Upper lobe of right lung (tissue), 1 donor: Measurements from ENCODE around the gene SLC66A2. TPM values are rescaled to one million over a fixed set of nuclear protein-coding genes. Genes with fewer than 3 reads are reported as not detected.

ENCODE experiments used
- ATAC-seq: fragments of 200-7000 bp; cut with Tn5 transposase; one replicate; pipeline ENCODE4 v1.9.1; 2020; ENCODE audit warnings: mild to moderate bottlenecking, moderate library complexity
- DNase-seq: peaks from one replicate; pipeline ENCODE4 v3.0.0-alpha.2; 2020
- H3K27ac ChIP-seq: fragments of 200-600 bp; one replicate; pipeline ENCODE4 v1.8.0; 2022
- H3K27me3 ChIP-seq: fragments of 200-600 bp; one replicate; pipeline ENCODE4 v1.8.0; 2022; ENCODE audit warnings: mild to moderate bottlenecking
- H3K36me3 ChIP-seq: fragments of 200-600 bp; one replicate; pipeline ENCODE4 v1.8.0; 2022
- H3K4me1 ChIP-seq: fragments of 200-600 bp; one replicate; pipeline ENCODE4 v1.8.0; 2022
- H3K4me3 ChIP-seq: fragments of 200-600 bp; one replicate; pipeline ENCODE4 v1.8.0; 2022; ENCODE audit warnings: mild to moderate bottlenecking
- H3K9me3 ChIP-seq: fragments of 200-600 bp; one replicate; pipeline ENCODE4 v1.8.0; 2022
- intact Hi-C: fragments of 100-400 bp; cut with DNase I; formaldehyde crosslinking; loops from one replicate; pipeline ENCODE4 v1.11.0; 2022
- total RNA-seq: library from RNA; stranded (reverse); fragmentation: NEBNext Ultra II Directional; extraction: Animal tissue kit (Norgen Biotek cat#: 25700); gene quantifications from one replicate; pipeline ENCODE4 v1.2.1, GENCODE V29; 2021
- TF ChIP-seq, protein P1 (sequence below): fragments of 200-600 bp; IDR thresholded peaks from one replicate; pipeline ENCODE4 v1.8.0; 2022; ENCODE audit warnings: antibody characterized with exemption
- donor health status: DM: no; HTN: yes; CAD: no; lungs with severe emphysema.

Gene SLC66A2
- total RNA-seq, 1 donor from 2014 or later = 59.5 TPM

DNA sequence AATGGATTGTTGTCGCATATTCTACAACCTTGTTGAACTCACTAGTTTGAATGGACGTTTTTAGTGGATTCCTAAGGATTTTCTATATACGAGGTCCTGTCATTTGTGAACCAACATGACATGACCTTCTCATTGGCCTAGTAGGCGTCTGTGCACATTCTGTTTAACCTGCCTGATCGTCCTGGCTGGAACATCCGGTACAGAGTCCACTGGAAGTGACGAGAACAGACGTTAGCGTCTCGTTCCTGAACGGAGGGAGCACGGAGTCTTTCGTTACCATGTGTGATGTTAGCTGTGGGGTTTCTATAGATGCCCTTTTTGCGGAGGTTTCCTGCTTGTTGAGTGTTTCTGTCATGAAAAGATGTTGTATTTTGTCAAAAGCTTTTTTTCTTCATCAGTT, 61.9 kb downstream of the SLC66A2 start:
- ATAC-seq (no peak), DNase-seq (peak; percentile 1)
- Histone ChIP-seq H3K4me1 (no peaks in the 10 kb centered on the region), H3K27ac (no peak overlapping the region), H3K9me3 (peaks cover 32% of the 10 kb centered on the region), H3K27me3 (no peaks in the 10 kb centered on the region), H3K36me3 (no peaks in the 10 kb centered on the region), H3K4me3 (no peak overlapping the region)
- TF ChIP-seq, protein P1, sequence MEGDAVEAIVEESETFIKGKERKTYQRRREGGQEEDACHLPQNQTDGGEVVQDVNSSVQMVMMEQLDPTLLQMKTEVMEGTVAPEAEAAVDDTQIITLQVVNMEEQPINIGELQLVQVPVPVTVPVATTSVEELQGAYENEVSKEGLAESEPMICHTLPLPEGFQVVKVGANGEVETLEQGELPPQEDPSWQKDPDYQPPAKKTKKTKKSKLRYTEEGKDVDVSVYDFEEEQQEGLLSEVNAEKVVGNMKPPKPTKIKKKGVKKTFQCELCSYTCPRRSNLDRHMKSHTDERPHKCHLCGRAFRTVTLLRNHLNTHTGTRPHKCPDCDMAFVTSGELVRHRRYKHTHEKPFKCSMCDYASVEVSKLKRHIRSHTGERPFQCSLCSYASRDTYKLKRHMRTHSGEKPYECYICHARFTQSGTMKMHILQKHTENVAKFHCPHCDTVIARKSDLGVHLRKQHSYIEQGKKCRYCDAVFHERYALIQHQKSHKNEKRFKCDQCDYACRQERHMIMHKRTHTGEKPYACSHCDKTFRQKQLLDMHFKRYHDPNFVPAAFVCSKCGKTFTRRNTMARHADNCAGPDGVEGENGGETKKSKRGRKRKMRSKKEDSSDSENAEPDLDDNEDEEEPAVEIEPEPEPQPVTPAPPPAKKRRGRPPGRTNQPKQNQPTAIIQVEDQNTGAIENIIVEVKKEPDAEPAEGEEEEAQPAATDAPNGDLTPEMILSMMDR = no peak
- intact Hi-C loops = no loop called here

DNA sequence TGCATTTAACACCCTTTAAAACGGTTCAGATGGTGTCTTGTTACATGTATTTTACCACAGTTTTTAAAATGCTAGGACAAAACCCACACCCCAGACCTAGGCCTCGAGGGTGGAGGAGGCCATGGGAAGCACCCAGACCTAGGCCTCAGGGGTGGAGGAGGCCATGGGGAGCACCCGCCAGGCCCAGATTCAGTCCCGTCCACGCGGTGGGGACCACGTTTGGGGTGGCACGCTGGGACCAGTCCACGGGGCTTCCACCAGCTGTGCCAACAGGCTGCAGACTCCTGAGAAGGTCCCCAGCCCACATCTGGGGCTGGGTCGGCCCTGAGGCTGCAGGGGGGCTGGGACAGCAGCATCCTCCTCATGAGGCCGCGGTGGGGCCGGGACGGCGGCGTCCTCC, 63.4 kb downstream of the SLC66A2 start:
- H3K4me1 ChIP-seq = no peaks in the 10 kb centered on the region
- H3K36me3 ChIP-seq = no peaks in the 10 kb centered on the region
- H3K27me3 ChIP-seq = no peaks in the 10 kb centered on the region
- TF ChIP-seq, protein P1 = no peak
- peak; percentile 30 for ATAC-seq
- peaks cover 32% of the 10 kb centered on the region for H3K9me3 ChIP-seq
- no peak overlapping the region for H3K4me3 ChIP-seq
- DNase-seq = peak; percentile 58
- intact Hi-C loops = no loop called here
- no peak overlapping the region for H3K27ac ChIP-seq

DNA sequence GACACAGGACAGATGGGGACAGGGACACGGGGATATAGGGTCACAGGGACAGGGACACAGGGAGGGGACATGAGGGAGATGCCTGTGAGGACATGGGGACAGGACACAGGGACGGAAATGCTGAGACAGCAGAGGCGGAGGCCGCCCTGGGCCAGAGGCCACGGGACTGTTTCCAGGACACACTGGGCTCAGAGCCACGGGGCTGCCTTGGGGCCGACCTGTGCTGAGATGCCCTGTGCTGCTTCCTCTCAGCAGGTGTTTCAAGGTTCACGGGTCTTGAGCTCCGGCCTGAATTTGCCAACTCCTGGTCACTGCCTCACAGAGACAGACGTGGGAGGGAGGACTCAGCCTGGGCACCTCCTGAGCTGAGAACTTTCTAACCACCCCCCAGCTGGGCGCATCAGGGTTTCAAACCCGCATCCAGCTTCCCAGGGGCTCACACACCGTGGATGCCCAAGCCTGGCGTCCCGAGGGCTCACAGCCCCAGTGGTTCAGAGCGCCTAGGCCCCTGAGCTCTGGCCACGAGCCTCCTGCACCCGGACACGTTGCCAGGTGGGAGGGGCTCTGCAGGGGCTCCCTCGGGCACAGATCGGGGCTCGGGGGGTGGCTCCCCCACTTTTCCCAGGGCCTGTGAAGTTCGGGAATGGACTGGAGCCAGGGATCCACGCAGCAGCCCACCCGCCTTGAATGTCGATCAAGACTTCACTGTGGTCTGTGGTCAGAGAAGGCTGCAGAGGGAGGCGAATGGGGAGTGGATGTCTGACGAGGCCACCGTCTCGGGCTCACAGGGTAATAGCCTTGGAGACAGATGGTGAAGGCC, 64.1 kb downstream of the SLC66A2 start:
- Histone ChIP-seq H3K27me3 (no peaks in the 10 kb centered on the region), H3K4me3 (no peak overlapping the region), H3K9me3 (peaks cover 31% of the 10 kb centered on the region), H3K36me3 (no peaks in the 10 kb centered on the region), H3K4me1 (no peaks in the 10 kb centered on the region), H3K27ac (no peak overlapping the region)
- ATAC-seq (peak; percentile 15), DNase-seq (peak; percentile 51)
- intact Hi-C loops = no loop called here
- TF ChIP-seq, protein P1 = no peak

DNA sequence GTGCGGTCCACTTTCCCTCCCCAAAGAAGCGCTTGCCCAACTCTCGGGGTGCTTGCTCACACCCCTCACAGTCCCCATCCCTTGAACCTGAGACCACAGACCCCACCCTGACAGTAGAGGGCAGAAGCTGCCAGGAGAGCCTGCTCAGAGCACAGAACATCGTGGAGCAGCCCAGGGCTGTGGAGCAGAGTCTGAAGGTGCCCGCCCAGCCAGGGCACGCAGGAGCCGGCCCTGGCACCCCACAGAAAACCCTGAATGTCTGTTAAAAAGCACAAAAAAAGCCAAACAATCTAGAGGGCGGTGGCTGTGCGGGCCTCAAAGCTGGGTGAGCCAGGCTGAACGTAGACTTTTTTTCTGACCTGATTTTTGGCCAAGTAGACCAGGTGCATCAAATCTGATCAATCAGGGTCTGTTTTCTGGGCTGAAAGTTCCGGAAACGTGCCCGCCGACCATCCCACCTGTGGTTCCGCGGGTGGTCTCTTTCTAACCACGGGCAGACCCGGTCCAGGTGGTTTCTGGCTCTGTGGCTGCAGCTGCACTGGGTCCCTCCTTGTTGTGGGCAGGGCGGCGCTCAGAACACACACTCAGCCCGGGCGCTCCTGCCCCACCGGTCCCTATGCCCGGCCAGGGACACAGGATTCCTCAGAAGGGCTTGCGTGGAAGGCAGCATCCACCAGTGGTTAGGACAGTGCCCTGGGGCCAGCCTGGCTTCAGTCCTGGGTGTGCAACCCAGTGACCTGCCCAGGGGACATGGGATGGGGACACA, 66.3 kb downstream of the SLC66A2 start:
- DNase-seq = peak; percentile 48

DNA sequence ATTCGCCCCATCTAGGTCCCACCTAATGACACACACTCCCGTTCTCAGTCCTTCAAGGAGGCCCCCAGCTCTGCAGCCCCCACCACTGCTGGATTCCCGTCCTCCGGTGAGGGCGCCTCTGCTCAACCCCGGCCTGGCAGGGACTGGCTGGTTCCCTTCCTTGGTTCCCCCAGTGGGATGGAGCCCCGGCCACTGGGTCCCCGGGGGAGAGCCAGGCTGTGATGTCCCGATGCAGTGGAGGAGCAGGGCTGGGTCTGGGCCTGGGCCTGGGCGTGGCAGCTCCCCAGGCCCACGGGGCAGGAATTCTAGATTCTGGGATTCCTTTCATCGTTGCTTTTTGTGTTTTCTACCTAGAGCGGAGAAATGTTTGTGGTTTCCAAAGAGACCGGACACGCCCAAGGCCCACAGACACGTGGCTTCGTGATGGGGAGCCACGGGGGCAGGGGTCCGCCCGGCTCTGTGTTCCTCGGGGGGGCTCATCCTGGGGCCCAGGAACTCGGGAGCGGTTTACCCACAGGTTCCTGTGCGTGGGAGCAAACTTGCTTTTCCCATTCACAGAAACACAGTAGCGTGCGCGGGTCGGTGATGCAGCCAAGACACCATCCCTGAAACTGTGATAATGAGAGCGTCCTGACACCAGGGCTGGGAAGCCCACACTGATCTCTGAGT, 67.0 kb downstream of the SLC66A2 start:
- Histone ChIP-seq H3K36me3 (no peaks in the 10 kb centered on the region), H3K27me3 (no peaks in the 10 kb centered on the region), H3K9me3 (peaks cover 3% of the 10 kb centered on the region), H3K4me3 (no peak overlapping the region), H3K27ac (no peak overlapping the region), H3K4me1 (no peaks in the 10 kb centered on the region)
- ATAC-seq (no peak), DNase-seq (no peak)
- TF ChIP-seq, protein P1 = no peak
- intact Hi-C loops = no loop called here

More for the DNA sequence above, 66.3 kb downstream of the SLC66A2 start:
- Histone ChIP-seq H3K27me3 (no peaks in the 10 kb centered on the region), H3K4me3 (no peak overlapping the region), H3K27ac (no peak overlapping the region), H3K9me3 (peaks cover 10% of the 10 kb centered on the region), H3K36me3 (no peaks in the 10 kb centered on the region), H3K4me1 (no peaks in the 10 kb centered on the region)
- no peak for ATAC-seq
- intact Hi-C loops = no loop called here
- TF ChIP-seq, protein P1 = no peak
